H1 (cell line): Measurements from ENCODE around the gene ARHGAP26. TPM values are rescaled to one million over a fixed set of nuclear protein-coding genes. Genes with fewer than 3 reads are reported as not detected.

Experiments
- BACH1 ChIP-seq: IDR thresholded peaks from 2 replicates; pipeline ENCODE4 v1.6.1; 2012; ENCODE audit warnings: low read length, improper control_type of control experiment
- CHD1 ChIP-seq: IDR thresholded peaks from 2 replicates; pipeline ENCODE4 v1.6.1; 2012; ENCODE audit warnings: low read depth, low read length, improper control_type of control experiment
- JUND ChIP-seq: IDR thresholded peaks from 2 replicates; pipeline ENCODE4 v1.6.1; 2011; ENCODE audit warnings: mild to moderate bottlenecking, improper control_type of control experiment, low read length
- POU5F1 ChIP-seq: IDR thresholded peaks from 2 replicates; pipeline ENCODE4 v1.6.1; 2011; ENCODE audit warnings: low read depth, mild to moderate bottlenecking, low read length, moderate library complexity
- RAD21 ChIP-seq, 2 experiments: IDR thresholded peaks in 1 of 2; conservative IDR thresholded peaks in 1 of 2; 2 replicates each; pipeline ENCODE4 v1.6.1; 2011; ENCODE audit warnings: low read depth in 2 of 2, low read length in 2 of 2, improper control_type of control experiment in 1 of 2, inconsistent platforms in 1 of 2, mild to moderate bottlenecking in 1 of 2, moderate library complexity in 1 of 2
- RFX5 ChIP-seq: IDR thresholded peaks from 2 replicates; pipeline ENCODE4 v1.6.1; 2011; ENCODE audit warnings: low read depth, low read length, improper control_type of control experiment, borderline replicate concordance
- SP2 ChIP-seq: IDR thresholded peaks from 2 replicates; pipeline ENCODE4 v1.6.1; 2012; ENCODE audit warnings: mild to moderate bottlenecking, low read length, inconsistent platforms
- SP4 ChIP-seq: IDR thresholded peaks from 2 replicates; pipeline ENCODE4 v1.6.1; 2012; ENCODE audit warnings: low read length, inconsistent platforms
- ZNF274 ChIP-seq: IDR thresholded peaks from 2 replicates; pipeline ENCODE4 v1.7.0; 2012; ENCODE audit warnings: low read length, borderline replicate concordance; ENCODE audit errors: extremely low read depth
- polyA plus RNA-seq, 7 experiments: library from polyadenylated mRNA; depleted of rRNA in 3 of 7; stranded (reverse) in 5 of 7; unstranded in 2 of 7; fragments of >200 nt in 5 of 7; fragments of 200-250 nt in 2 of 7; gene quantifications; 1 replicate in 5 of 7; 2 replicates in 1 of 7; 4 replicates in 1 of 7; pipeline versions ENCODE4 v1.2.1 to v1.2.3, GENCODE V29; 2011 to 2013; ENCODE audit warnings: missing spikeins in 2 of 7, mixed read lengths in 2 of 7
- total RNA-seq: library from RNA; stranded (reverse); fragmentation: NEBNext Ultra II Directional; extraction: Animal tissue kit (Norgen Biotek cat#: 25700); gene quantifications from 2 replicates; pipeline ENCODE4 v1.2.1, GENCODE V29; 2021
- TF ChIP-seq, protein P1 (sequence below), 3 experiments: IDR thresholded peaks; 1 replicate in 2 of 3; 2 replicates in 1 of 3; pipeline versions ENCODE4 v1.5.1 to v1.6.1; 2011; ENCODE audit warnings: low read length in 3 of 3, mild to moderate bottlenecking in 3 of 3, inconsistent platforms in 2 of 3, low read depth in 1 of 3, moderate library complexity in 1 of 3; ENCODE audit not compliant: insufficient read depth in 1 of 3; ENCODE audit errors: control extremely low read depth in 1 of 3

Gene ARHGAP26
- total and polyA plus RNA-seq, 2 of the 8 experiments (the other 6 are each of a cell fraction or from before 2014, with no cell fraction given), result 7.1 to 24.8 TPM

DNA sequence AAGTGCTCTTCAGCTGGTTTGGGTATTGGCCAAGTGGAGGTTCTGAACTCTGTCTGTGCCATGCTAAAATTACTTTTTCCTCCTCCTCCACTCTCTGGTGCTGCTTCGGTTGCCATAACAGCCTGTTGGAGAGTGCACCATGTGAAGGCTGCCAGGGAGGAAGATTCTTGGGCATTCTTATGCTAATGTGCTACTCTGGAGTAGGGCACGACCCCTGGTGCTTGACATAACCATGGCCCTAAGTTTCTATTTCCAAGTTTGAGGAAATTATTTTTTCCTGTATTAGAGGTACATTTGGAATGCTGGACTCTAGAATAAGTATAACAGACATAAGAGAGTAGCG is 111.6 kb downstream of the ARHGAP26 start (continued):
- TF ChIP-seq, protein P1, sequence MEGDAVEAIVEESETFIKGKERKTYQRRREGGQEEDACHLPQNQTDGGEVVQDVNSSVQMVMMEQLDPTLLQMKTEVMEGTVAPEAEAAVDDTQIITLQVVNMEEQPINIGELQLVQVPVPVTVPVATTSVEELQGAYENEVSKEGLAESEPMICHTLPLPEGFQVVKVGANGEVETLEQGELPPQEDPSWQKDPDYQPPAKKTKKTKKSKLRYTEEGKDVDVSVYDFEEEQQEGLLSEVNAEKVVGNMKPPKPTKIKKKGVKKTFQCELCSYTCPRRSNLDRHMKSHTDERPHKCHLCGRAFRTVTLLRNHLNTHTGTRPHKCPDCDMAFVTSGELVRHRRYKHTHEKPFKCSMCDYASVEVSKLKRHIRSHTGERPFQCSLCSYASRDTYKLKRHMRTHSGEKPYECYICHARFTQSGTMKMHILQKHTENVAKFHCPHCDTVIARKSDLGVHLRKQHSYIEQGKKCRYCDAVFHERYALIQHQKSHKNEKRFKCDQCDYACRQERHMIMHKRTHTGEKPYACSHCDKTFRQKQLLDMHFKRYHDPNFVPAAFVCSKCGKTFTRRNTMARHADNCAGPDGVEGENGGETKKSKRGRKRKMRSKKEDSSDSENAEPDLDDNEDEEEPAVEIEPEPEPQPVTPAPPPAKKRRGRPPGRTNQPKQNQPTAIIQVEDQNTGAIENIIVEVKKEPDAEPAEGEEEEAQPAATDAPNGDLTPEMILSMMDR (IDR thresholded peaks at IDR 0.05; ENCODE audit: control extremely low read depth in 1 of 3, insufficient read depth in 1 of 3, low read depth in 1 of 3, low read length in 3 of 3), result peak in 1 of 3 experiments; percentile 12; a peak in 1 of 4 replicates
- TF ChIP-seq SP2, result no peak
- peak in 1 of 2 experiments; percentile 6; a peak in 1 of 4 replicates for TF ChIP-seq RAD21 (IDR thresholded peaks at IDR 0.05 in 1 of 2, conservative IDR thresholded peaks at IDR 0.05 in 1 of 2; ENCODE audit: low read depth in 2 of 2, low read length in 2 of 2)
- peak; percentile 67; the same call in 1 of the 2 replicates for TF ChIP-seq POU5F1
- no peak for TF ChIP-seq SP4
- no peak for TF ChIP-seq RFX5
- TF ChIP-seq CHD1, result no peak
- TF ChIP-seq BACH1, result no peak
- TF ChIP-seq ZNF274, result no peak
- TF ChIP-seq JUND, result no peak
